OCI-LY7 (cell line): Measurements from ENCODE around the gene ARFGAP3. TPM values are rescaled to one million over a fixed set of nuclear protein-coding genes. Genes with fewer than 3 reads are reported as not detected.

Source experiments
- BruUV-seq: library from RNA; stranded (reverse); fragments of 400-500 nt; replicated peaks from 2 replicates; lab custom pipeline; 2021; lab: Mats Ljungman, UMichigan
- CTCF ChIA-PET: fragments of 300-600 bp; sonication (Branson Sonifier 250); formaldehyde crosslinking; loops from one replicate; lab custom pipeline; 2022; ENCODE audit warnings: antibody characterized with exemption; ENCODE audit not compliant: unreplicated experiment; lab: Charles Lee
- POLR2A ChIA-PET: fragments of 300-600 bp; sonication (Branson Sonifier 250); formaldehyde crosslinking; loops from one replicate; lab custom pipeline; 2022; ENCODE audit warnings: antibody characterized with exemption; lab: Charles Lee
- DNase-seq: peaks from one replicate; pipeline ENCODE4 v3.0.0-alpha.2; 2015; ENCODE audit warnings: low spot score
- H2AFZ ChIP-seq: fragments of 200-600 bp; sonication (generic), shearing (Covaris generic); 2 replicates; pipeline ENCODE4 v1.6.1; 2014; ENCODE audit warnings: mild to moderate bottlenecking, antibody characterized with exemption, low read length, moderate library complexity
- H3K27ac ChIP-seq: fragments of 200-600 bp; sonication (generic); 2 replicates; pipeline ENCODE4 v1.5.1; 2014; ENCODE audit warnings: mixed run types, low read depth, mild to moderate bottlenecking, moderate library complexity, low read length, inconsistent platforms; ENCODE audit not compliant: poor library complexity, severe bottlenecking
- H3K36me3 ChIP-seq: fragments of 200-600 bp; sonication (generic); 2 replicates; pipeline ENCODE4 v1.6.1; 2014; ENCODE audit warnings: mild to moderate bottlenecking, antibody characterized with exemption, low read length, moderate library complexity, mixed read lengths; ENCODE audit not compliant: insufficient read depth
- H3K4me1 ChIP-seq: fragments of 200-600 bp; sonication (generic); 2 replicates; pipeline ENCODE4 v1.5.1; 2014; ENCODE audit warnings: mild to moderate bottlenecking, low read length; ENCODE audit not compliant: insufficient read depth, poor library complexity, severe bottlenecking
- H3K4me2 ChIP-seq: fragments of 200-600 bp; sonication (generic); 2 replicates; pipeline ENCODE4 v1.6.1; 2014; ENCODE audit warnings: mild to moderate bottlenecking, low read length
- H3K4me3 ChIP-seq: fragments of 200-600 bp; sonication (generic); 2 replicates; pipeline ENCODE4 v1.5.1; 2014; ENCODE audit warnings: mild to moderate bottlenecking, low read depth, low read length; ENCODE audit not compliant: poor library complexity, severe bottlenecking
- H3K79me2 ChIP-seq: fragments of 200-600 bp; sonication (generic); 2 replicates; pipeline ENCODE4 v1.6.1; 2016; ENCODE audit warnings: low read depth, mild to moderate bottlenecking, low read length, moderate library complexity, mixed read lengths; ENCODE audit not compliant: insufficient read depth
- H3K9me2 ChIP-seq: fragments of 200-600 bp; sonication (generic); 2 replicates; pipeline ENCODE4 v1.6.1; 2016; ENCODE audit warnings: mild to moderate bottlenecking, low read length, mixed read lengths; ENCODE audit not compliant: insufficient read depth
- H3K9me3 ChIP-seq: fragments of 200-600 bp; sonication (generic); 2 replicates; pipeline ENCODE4 v1.6.1; 2014; ENCODE audit warnings: mild to moderate bottlenecking, mixed run types, low read length, mixed read lengths
- H4K20me1 ChIP-seq: fragments of 200-600 bp; sonication (generic); 2 replicates; pipeline ENCODE4 v1.6.1; 2014; ENCODE audit warnings: mild to moderate bottlenecking, antibody characterized with exemption, low read length, moderate library complexity, mixed read lengths; ENCODE audit not compliant: insufficient read depth
- EZH2phosphoT487 ChIP-seq: fragments of 200-600 bp; sonication (generic); IDR thresholded peaks from 2 replicates; pipeline ENCODE4 v1.6.1; 2018; ENCODE audit warnings: low read depth, borderline replicate concordance, mild to moderate bottlenecking, mixed run types, antibody characterized with exemption, low read length, moderate library complexity, mixed read lengths
- intact Hi-C: fragments of 100-400 bp; cut with micrococcal nuclease; formaldehyde crosslinking; loops from one replicate; pipeline ENCODE4 v1.10.0; 2022; ENCODE audit not compliant: unreplicated experiment
- total RNA-seq, 2 experiments: library from RNA; depleted of rRNA in 1 of 2; stranded (reverse); fragments of >200 nt in 1 of 2; shearing (Covaris generic) in 1 of 2; gene quantifications; 2 replicates each; pipeline ENCODE4 v1.2.3, GENCODE V29; 2014 to 2022
- TF ChIP-seq, protein P1 (sequence below): fragments of 200-600 bp; sonication (generic); conservative IDR thresholded peaks from 2 replicates; pipeline ENCODE4 v1.5.1; 2014; ENCODE audit warnings: mild to moderate bottlenecking, antibody characterized with exemption, low read length, moderate library complexity, mixed read lengths

Gene ARFGAP3
- total RNA-seq, 2 experiments from 2014 or later = 24.2 to 47.0 TPM

- CTCF ChIA-PET = no interaction called here
- H4K20me1 ChIP-seq = no peaks in the 10 kb centered on the region
- no peak overlapping the region for H3K27ac ChIP-seq
Observed at GRCh38 chr22:42817556-42817955, 39.5 kb downstream of the ARFGAP3 start.

GRCh38 chr22:42816336-42816735 lies 40.7 kb downstream of the ARFGAP3 start:
- peaks cover 11% of the 10 kb centered on the region for H3K4me1 ChIP-seq
- H3K9me3 ChIP-seq = 0 out of 2 replicates have a peak, but pooled peaks cover 2% of the 10 kb centered on the region
- no peak overlapping the region for H2AFZ ChIP-seq
- H3K27ac ChIP-seq = no peak overlapping the region
- TF ChIP-seq, protein P1, sequence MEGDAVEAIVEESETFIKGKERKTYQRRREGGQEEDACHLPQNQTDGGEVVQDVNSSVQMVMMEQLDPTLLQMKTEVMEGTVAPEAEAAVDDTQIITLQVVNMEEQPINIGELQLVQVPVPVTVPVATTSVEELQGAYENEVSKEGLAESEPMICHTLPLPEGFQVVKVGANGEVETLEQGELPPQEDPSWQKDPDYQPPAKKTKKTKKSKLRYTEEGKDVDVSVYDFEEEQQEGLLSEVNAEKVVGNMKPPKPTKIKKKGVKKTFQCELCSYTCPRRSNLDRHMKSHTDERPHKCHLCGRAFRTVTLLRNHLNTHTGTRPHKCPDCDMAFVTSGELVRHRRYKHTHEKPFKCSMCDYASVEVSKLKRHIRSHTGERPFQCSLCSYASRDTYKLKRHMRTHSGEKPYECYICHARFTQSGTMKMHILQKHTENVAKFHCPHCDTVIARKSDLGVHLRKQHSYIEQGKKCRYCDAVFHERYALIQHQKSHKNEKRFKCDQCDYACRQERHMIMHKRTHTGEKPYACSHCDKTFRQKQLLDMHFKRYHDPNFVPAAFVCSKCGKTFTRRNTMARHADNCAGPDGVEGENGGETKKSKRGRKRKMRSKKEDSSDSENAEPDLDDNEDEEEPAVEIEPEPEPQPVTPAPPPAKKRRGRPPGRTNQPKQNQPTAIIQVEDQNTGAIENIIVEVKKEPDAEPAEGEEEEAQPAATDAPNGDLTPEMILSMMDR = no peak
- TF ChIP-seq EZH2phosphoT487 = no peak
- no TSS peak for BruUV-seq
- DNase-seq = no peak
- peaks cover 3% of the 10 kb centered on the region for H3K36me3 ChIP-seq
- no peaks in the 10 kb centered on the region for H4K20me1 ChIP-seq
- ChIA-PET POLR2A (no interaction called here), CTCF (no interaction called here)
- H3K79me2 ChIP-seq = no peaks in the 10 kb centered on the region
- H3K4me2 ChIP-seq = no peak overlapping the region
- no peaks in the 10 kb centered on the region for H3K9me2 ChIP-seq
- H3K4me3 ChIP-seq = no peak overlapping the region
- intact Hi-C loops = loop anchor here (5.0 kb wide), 1 partner anchor 34 kb away; no protein-coding TSS in a partner anchor

More at GRCh38 chr22:42817556-42817955, 39.5 kb downstream of the ARFGAP3 start:
- intact Hi-C loops = loop anchor here (5.0 kb wide), 1 partner anchor 35 kb away; no protein-coding TSS in a partner anchor
- no TSS peak for BruUV-seq
- DNase-seq = no peak
- no peaks in the 10 kb centered on the region for H3K79me2 ChIP-seq
- 0 out of 2 replicates have a peak, but pooled peaks cover 4% of the 10 kb centered on the region for H3K9me3 ChIP-seq
- no peak overlapping the region for H3K4me2 ChIP-seq
- POLR2A ChIA-PET = interaction anchor here (0.5 to 1.6 kb wide), 4 partner anchors 18 to 196 kb away, joined by 3 to 8 read pairs (median 4); no protein-coding TSS in a partner anchor
- no peak overlapping the region for H3K4me3 ChIP-seq
- no peaks in the 10 kb centered on the region for H3K9me2 ChIP-seq
- peaks cover 8% of the 10 kb centered on the region for H3K36me3 ChIP-seq
- H2AFZ ChIP-seq = no peak overlapping the region
- no peak for TF ChIP-seq EZH2phosphoT487
- TF ChIP-seq, protein P1 = no peak
- peaks cover 18% of the 10 kb centered on the region for H3K4me1 ChIP-seq

GRCh38 chr22:42814616-42815015 lies 42.5 kb downstream of the ARFGAP3 start:
- Histone ChIP-seq H3K27ac (no peak overlapping the region), H3K9me3 (no peaks in the 10 kb centered on the region), H3K9me2 (no peaks in the 10 kb centered on the region), H3K79me2 (no peaks in the 10 kb centered on the region), H3K4me3 (no peak overlapping the region), H3K4me1 (peaks cover 2% of the 10 kb centered on the region), H3K36me3 (no peaks in the 10 kb centered on the region; the same call in 1 of the 2 replicates), H4K20me1 (no peaks in the 10 kb centered on the region), H2AFZ (no peak overlapping the region), H3K4me2 (no peak overlapping the region)
- ChIA-PET CTCF (no interaction called here), POLR2A (interaction anchor here (0.6 kb wide), 1 partner anchor 173 kb away, joined by 3 read pairs; no protein-coding TSS in a partner anchor)
- no peak for DNase-seq
- intact Hi-C loops = loop anchor here (5.0 kb wide), 1 partner anchor 32 kb away; no protein-coding TSS in a partner anchor
- no peak for TF ChIP-seq EZH2phosphoT487
- TF ChIP-seq, protein P1 = no peak
- BruUV-seq = no TSS peak
